GM21390 (cell line): ENCODE data around the gene KLRF2.
A peak's percentile ranks its signal among the peaks of the same experiment; 100 is the strongest.
"Not testable (repeated sequence)": the region's sequence is repeated elsewhere in the genome, so short reads cannot be mapped to it uniquely, and the experiment has no call there.

Source experiments
- ATAC-seq: cut with Tn5 transposase; IDR thresholded peaks from one replicate; pipeline ENCODE4 v1.9.1; 2021; ENCODE audit not compliant: unreplicated experiment

KLRF2 gene, protein sequence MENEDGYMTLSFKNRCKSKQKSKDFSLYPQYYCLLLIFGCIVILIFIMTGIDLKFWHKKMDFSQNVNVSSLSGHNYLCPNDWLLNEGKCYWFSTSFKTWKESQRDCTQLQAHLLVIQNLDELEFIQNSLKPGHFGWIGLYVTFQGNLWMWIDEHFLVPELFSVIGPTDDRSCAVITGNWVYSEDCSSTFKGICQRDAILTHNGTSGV

DNA sequence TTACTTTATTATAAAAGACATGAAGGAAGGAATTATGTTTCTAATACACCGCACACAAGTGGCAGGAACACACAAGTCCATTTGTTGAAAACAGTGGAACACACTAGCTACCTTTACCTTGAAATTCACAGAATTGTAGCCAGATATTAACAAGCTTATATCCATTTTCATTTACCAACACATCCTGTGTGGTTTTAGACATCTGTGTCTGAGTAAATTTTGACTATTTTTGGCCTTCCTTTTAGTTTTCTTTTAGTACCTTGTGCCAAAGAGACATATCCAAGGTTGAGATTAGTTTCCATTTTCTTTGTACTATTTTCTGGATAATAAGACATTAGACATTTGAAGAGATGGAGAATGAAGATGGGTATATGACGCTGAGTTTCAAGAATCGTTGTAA, at the start of gene KLRF2:
Gene KLRF2, plus strand, starts transcription at position 244 of the 400 bp plus-strand sequence. Its CDS starts 107 bp downstream, at position 351.
- no peak for ATAC-seq

DNA sequence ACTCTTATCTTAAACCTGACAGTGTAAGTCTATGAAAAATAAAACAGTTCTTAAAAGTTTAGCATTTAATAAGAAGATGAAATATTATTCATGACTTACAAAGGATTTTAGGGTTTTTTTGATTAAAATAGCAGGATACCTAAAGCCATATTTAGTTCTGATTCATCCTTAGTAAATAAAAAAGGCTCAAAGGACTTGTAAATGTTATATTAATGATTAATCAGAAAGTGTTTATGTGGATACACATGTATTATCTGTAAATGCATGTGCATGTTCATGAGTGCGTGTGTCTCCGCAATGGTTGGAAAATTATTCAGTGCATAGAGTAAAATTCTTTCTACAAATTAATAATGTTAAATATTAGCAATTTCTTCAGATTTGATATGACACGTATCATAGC, 49.6 kb upstream of the KLRF2 start:
- no peak for ATAC-seq

DNA sequence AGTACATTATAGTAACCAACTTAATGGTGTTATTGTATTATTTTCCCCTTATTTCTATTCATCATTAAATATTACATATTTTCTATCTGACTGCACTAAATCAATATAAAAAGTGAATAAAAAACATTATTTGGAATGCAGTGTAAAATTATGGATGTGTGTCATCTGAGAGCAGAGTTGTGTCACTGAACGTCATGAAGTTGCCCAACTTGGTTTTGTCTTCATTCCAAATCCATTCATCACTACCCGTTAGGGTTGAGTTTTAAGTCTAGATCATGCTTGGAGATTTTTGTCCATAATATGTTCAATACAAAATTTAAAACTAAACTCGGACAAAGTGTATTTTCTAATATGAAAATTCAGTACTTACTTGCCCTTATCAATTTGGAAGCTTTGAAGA, 37.9 kb upstream of the KLRF2 start:
- ATAC-seq: no peak

DNA sequence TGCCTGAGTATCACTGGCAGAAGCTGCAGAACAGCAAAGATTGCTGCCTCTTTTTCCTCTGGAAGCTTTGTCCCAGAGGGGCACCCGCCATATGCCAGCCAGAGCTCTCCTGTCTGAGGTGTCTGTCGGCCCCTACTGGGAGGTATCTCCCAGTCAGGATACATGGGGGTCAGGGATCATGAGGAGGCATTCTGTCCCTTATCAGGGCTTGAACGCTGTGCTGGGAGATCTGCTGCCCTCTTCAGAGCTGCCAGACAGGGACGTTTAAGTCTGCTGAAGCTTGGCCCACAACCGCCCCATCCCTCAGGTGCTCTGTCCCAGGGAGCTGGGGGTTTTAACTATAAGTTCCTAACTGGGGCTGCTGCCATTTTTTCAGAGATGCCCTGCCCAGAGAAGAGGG, 32.4 kb upstream of the KLRF2 start:
- no peak for ATAC-seq

DNA sequence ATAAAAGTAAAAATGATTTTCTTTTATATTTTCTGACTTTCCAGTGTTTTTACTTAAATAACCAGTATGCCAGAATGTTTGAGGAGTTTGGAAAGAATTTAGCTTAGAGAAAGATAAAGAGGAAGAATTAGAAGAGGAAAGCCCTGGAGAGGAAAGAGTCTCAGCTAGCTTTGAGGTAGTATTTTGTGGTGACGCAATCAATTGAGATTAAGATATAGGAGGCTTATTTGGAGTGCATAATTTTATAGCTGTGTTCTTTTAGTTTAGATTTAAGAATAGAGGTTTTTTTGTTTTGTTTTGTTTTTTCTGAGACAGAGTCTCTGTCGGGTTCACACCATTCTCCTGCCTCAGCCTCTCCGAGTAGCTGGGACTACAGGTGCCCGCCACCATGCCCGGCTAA, 30.2 kb upstream of the KLRF2 start:
- ATAC-seq: no peak

DNA sequence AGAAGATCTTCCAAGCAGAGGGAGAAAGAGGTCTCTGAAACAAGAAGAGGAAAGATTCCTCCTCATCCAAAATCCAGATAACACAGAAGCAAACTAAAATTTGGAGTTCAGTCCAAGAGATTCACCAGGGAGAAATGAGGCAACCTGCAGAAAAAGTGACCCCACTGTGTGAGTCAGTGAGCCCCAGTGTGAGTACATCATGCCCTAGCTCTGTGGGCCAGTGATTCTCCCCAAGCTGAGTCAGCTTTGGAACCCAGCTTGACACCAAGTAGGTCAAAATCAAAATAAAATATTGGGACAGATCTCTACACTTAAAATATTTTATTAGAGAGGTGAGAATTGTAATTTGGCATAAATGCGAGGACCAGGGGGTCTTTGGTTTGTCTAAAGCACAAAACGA, 29.4 kb upstream of the KLRF2 start:
- no peak for ATAC-seq

DNA sequence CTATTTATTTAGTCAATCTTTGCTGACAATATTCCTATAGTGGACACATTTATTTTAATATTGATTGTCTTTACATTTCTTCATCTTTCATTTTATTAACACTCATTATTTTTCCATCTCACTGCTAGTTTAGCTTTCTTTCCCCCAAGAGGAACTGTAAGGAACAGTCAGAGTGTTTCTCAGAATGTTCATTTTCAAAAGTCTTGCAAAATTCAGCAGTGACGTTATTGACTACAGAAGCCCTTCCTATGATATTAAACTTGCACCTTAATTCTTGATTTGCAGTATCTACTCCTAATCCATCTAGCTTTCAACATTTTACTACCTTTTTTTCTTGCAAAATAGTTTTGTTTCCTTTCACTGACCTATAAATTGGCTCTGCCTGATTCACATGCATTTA, 25.1 kb upstream of the KLRF2 start:
- no peak for ATAC-seq

DNA sequence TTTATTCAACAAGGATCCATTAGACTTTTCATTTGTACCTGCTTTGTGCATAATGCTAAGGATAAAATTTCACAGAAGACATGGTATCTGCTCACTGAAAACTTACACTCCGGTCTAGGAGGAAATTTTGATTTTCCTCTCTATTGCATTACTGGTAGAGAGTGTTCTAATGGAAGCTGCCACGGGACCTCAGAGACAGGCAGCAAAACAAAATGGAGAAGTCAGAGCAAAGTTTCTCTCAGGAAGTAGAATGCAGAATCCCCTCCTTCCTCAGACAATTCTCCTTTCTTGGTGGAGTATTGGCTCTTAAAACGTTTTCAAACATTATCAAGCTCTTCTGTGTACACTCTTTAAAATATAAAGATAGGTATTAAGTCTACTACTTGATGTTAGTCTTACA, 24.4 kb upstream of the KLRF2 start:
- no peak for ATAC-seq

DNA sequence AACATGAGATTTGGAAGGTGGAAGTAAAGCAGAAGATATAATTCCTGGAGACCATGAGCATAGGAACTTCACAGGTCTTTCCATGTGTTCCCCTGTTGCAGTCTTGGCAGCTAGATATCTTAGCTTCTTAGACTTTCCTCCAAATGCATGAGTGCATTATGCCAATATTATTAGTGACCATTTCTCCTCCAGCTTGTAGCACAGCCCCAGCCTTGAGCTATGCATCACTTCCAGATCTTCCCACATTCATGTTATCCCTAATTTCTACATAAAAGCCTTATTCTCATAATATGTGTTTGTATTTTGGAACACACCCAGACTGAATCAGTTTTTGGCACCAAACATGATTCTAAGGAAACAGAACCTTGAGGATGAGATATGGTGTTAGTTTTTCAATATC, 23.2 kb upstream of the KLRF2 start:
- no peak for ATAC-seq

DNA sequence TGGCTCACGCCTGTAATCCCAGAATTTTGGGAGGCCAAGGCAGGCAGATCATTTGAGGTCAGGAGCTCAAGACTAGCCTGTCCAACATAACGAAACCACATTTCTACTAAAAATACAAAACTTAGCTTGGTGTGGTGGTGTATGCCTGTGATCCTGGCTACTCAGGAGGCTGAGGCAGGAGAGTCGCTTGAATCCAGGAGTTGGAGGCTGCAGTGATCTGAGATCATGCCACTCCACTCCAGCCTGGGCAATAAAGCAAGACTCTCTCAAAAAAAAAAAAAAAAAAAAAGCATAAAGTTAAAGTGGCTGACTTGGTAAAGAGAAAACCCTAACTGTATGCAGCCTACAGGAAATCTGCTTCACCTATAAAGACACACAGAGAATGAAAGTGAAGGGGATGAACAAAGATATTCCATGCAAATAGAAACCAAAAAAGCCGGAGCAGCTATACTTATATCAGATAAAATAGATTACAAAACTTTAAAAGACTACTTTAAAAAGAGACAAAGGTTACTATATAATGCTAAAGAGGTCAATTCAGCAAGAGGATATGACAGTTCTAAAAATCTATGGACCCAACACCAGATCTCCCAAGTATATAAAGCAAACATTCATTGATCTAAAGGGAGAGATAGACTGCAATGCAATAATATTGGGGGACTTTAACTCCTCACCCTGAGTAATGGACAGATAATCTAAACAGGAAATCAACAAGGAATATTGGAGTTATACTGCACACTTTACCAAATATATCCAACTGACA, 16.2 kb upstream of the KLRF2 start:
- no peak for ATAC-seq

DNA sequence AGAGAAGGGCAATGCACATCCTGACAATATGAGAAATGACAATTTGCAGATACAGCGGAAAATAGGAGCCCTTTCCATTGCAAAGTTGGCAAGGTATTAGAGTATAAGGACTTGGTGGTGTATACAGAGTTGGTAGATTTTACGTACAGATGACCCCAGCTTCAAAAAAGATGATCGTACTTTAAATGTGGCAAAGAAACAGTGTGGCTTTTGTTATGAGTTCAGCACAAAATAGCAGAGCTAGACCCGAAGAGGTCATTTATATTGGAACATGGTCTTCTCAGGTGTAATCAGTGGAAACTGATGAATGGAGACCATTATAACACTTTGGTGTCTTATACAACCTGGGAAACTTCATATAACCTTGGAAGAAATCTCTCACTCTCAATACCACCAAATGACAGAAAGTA, 14.4 kb upstream of the KLRF2 start:
- no peak for ATAC-seq

DNA sequence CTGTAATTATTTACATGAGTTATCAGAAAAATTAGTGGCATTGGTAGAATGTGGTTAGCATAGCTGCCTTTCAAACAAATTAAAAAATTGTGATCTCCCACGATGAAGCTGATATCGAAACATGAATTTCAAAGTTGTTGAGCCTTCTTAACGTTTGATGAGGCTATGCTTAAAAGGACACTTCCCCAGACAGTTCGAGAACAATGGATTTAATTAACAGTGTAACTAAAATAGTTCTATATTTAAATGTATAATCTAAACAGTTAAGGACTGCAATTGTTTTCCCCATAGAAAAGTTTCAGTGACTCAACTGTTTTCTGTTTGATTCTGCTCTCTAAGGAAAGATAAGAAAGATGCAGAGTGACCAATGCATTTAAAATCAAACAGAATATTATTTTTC, 13.8 kb upstream of the KLRF2 start:
- ATAC-seq: no peak

DNA sequence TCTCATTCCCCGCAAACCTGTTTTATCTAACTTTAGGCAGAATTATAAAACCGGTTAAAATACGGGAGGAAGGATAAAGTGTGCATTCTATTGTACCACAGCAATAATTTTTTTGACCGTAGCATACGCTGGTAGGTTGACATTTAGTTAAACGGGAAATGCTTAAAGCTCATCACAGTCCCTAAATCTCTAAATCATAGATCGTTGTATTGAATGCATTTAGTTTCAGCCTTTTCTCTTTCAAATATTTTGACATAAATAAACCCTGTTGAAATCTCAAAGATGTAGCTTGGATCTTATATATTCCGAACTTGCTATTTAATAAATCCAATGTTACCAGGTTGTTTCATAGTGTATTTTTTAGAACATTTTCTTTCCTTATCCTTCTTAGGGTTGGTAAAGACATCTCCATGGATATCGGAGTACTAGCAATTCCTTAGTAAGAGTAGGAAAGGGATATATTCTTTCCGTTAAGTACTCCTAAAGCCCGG, 12.9 kb upstream of the KLRF2 start:
- ATAC-seq: no peak

DNA sequence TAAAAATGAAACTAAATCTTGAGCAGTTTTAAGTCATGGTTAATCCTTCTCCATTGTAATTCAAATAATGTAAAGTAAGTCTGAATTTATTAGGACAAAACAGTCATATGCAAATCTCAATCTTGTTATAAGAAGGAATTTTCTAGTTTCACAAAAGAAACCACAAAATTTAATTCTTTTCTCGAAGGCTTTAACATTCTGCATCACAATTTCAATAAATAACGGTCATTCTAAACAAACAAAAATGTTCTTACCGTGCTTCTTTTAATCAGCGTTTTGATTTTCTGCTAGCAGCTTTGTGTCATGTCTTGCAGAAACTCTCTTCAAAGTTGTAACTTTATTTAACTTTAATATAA, 12.4 kb upstream of the KLRF2 start:
- ATAC-seq: no peak

DNA sequence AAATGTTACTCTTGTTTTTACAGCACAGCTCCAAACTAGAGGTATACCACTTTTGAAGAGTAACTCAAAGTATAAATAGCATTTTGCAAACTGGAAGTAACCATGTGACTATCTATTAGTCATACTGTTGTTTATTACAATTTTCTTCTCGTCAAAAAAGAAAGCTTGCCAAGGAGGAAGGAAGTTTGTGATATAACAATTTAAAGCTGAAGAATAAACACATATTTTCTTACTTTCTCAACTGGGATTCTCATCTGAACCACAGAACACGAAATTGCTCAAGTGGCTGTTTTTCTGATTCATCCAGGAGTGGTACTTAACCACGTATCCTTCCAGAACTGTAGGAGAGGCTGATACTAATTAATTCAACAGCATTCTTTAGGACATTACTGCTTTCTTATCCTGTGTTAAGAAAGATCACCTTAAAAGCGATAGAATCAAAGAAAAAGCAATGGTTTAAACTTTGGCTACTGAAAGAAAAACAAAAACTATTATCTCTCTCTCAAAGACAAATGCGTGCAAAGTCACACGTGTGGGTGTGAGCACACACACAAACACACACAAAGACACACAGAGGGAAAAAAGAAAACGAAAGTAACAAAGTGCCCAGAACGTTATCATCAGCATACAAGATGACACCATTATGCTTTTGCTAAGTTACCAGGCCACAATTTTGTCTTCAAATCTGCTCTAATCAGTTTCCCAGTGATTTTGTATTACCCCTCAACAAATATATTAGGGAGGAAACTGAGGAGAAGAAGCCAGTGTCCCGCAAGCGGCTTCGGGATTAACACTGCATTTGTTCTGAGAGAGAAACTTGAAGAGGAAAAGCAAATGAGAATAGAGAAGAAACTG, 11.8 kb upstream of the KLRF2 start, which contains the start of gene CLEC2B:
Gene CLEC2B, minus strand, starts transcription at position 48 of the 855 bp plus-strand sequence.
- ATAC-seq: peak; percentile 41

DNA sequence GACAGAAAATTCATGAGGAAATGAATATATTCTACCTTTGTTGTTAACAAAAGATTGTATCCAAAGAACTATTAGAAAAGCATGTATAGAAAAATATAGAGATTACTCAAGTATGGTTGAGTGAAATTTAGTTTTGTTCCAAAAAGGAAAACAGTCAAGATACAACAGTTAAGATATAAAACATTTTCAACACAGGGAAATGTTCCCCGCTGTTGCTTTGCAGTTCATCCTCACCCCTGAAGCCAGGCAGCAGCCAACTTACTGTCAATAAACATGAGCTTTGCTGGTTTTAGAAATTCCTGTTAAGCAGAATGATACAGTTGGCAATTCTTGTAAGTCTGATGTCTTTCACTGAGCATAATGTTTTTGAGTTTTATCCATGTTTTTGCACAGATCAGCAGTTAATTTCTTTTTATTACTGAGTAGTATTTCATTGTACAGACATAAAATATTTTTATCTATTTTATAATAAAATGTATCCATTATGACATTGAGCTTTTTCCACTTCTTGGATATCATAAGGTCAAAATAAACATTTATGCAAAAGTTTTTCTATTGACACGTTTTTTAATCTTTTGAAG, 10.9 kb upstream of the KLRF2 start:
- no peak for ATAC-seq

DNA sequence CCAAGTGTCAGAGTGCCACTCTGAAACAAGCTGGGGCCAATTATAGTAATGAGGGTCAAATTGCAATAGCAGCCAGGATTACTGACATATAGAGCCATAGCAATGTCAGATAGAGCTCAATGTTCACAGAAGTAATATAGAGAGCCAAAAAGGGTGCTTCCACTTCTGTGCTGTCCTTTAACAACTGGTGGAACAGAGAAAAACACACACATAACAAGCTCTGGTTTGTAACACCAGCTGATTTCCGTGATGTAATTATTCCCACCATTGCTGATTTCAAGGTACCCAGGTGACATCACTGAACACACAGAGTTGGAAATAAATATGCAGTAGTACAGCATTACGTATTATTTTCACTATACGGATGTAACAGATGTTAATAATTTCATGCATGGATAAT, 9.1 kb upstream of the KLRF2 start:
- no peak for ATAC-seq

DNA sequence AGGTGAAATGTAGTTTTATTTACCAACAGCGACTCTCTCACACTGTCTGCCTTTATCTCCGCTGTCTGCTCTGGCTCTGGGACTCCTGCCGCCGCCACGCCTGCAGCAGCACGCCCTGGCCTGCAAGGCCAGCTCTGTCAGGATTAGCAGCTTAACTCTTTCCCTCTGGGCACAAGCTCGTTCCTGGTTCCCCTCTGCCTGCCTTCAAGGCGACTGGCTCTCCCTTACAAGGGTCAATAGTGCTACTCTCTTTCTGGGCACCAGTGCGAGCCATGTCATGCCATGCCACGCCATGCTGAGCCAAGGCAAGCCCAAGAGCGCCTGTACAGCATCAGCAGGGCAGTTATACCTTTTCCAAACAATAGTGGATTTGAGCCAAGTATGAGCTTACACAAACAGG, 8.5 kb upstream of the KLRF2 start:
- no peak for ATAC-seq

DNA sequence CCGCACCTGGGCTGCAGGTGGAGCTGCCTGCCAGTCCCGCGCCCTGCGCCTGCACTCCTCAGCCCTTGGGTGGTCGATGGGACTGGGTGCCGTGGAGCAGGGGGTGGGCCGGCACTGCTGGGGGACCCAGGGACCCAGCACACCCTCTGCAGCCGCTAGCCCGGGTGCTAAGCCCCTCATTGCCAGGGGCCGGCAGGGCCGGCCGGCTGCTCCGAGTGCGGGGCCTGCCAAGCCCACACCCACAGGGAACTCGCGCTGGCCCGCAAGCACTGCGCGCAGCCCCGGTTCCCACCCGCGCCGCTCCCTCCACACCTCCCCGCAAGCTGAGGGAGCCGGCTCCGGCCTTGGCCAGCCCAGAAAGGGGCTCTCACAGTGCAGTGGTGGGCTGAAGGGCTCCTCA, 5.2 kb upstream of the KLRF2 start:
- not testable (repeated sequence) for ATAC-seq

DNA sequence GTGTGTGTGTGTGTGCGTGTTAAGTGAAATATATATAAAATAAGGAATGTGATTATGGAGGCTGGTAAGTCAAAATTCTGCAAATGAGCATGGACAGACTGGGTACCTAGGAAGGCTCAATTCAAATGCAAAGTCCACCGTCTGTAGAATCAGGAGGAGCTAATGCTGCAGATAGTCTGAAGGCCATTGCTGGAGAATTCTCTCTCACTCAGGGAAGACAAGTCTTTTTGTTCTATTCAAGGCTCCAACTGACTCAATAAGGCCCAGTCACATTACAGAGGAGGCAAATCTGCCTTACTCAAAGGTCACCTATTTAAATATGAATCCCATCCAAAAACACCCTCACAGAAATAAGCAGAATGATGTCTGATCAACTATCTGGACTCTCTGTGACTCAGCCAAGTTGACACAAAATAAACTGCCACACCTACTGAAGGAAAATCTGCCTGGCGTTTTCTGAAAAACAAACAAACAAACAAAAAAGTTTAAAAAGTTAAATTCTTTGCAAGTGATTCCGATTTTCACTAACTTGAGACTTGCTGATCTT, 684 bp upstream of the KLRF2 start:
- ATAC-seq: no peak

DNA sequence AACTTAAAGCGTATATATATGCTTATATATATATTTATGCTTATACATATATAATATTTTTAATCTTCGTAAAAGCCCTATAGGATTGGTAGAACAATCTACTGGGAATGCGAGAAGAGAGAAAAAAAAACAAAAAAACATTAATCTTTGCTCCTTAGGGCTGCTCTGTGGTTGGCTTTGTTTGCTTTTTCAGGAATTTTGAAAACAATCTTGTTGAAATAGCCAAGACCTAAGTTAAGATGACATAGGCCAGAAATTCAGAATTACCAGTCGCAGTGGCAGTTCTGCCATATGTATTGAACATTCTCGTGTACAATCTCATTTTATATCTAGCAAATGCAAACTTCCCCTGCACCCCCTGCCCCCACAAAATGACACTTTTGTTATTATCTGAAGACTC, 699 bp downstream of the KLRF2 start:
- no peak for ATAC-seq
